Measurements from ENCODE around the gene RNF167.

The RNF167 gene

DNA sequence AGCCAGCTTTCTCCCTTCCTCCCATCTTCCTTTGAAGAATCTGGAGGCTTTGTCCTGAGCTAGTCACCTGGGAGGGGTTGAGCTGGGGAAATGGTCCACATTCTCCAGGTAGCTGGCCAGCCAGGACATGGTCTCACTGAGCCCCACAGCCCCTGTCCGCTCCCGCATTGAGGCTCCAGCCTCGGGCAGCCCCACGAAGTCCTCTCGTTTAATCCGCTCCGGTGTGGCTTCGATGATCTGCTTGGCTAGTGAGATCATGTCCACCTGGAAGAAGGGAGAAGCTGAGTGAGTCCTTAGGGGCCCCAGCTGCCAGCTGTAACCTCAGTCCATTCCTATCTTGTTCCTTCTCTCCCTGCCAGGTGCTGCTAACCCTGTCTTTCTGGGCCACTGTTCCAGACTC is 30.2 kb downstream of the RNF167 start:
- peaks cover 64% of the 10 kb centered on the region for H3K36me3 ChIP-seq
- H3K27me3 ChIP-seq: no peaks in the 10 kb centered on the region
- H3K9me3 ChIP-seq: no peaks in the 10 kb centered on the region
- H3K4me3 ChIP-seq (ENCODE audit: low read depth in 1 of 2, low read length in 1 of 2): no peak overlapping the region
- TF ChIP-seq, protein P1, sequence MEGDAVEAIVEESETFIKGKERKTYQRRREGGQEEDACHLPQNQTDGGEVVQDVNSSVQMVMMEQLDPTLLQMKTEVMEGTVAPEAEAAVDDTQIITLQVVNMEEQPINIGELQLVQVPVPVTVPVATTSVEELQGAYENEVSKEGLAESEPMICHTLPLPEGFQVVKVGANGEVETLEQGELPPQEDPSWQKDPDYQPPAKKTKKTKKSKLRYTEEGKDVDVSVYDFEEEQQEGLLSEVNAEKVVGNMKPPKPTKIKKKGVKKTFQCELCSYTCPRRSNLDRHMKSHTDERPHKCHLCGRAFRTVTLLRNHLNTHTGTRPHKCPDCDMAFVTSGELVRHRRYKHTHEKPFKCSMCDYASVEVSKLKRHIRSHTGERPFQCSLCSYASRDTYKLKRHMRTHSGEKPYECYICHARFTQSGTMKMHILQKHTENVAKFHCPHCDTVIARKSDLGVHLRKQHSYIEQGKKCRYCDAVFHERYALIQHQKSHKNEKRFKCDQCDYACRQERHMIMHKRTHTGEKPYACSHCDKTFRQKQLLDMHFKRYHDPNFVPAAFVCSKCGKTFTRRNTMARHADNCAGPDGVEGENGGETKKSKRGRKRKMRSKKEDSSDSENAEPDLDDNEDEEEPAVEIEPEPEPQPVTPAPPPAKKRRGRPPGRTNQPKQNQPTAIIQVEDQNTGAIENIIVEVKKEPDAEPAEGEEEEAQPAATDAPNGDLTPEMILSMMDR (IDR thresholded peaks at IDR 0.05): no peak
- H3K27ac ChIP-seq: peak overlapping the region; percentile 98
- peaks cover 54 to 56% of the 10 kb centered on the region in 2 experiments for H3K4me1 ChIP-seq (ENCODE audit: control insufficient read depth in 1 of 2, insufficient read depth in 1 of 2, low read depth in 1 of 2, low read length in 1 of 2)

DNA sequence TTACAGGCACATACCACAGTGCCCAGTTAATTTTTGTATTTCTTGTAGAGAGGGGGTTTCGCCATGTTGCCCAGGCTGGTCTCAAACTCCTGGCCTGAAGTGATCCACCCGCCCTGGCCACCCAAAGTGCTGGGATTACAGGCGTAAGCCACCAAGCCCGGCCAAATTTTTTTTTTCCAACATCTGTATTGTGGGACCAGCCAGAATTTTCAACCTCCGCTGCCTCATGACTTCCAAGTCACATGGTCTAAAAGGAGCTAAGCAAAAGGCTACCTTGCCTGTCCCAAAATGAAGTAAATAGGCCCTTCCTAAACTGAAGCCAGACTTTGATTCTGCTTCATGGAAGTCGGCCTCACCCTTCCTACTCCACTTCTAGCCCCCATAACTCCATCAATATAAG is 31.8 kb downstream of the RNF167 start:
- Histone ChIP-seq H3K4me3 (ENCODE audit: low read depth in 1 of 2, low read length in 1 of 2) (no peak overlapping the region), H3K36me3 (peaks cover 75% of the 10 kb centered on the region), H3K27ac (peak overlapping the region; percentile 81), H3K4me1 (ENCODE audit: control insufficient read depth in 1 of 2, insufficient read depth in 1 of 2, low read depth in 1 of 2, low read length in 1 of 2) (peaks cover 39 to 42% of the 10 kb centered on the region in 2 experiments), H3K9me3 (no peaks in the 10 kb centered on the region), H3K27me3 (no peaks in the 10 kb centered on the region)
- TF ChIP-seq, protein P1 (IDR thresholded peaks at IDR 0.05): no peak

DNA sequence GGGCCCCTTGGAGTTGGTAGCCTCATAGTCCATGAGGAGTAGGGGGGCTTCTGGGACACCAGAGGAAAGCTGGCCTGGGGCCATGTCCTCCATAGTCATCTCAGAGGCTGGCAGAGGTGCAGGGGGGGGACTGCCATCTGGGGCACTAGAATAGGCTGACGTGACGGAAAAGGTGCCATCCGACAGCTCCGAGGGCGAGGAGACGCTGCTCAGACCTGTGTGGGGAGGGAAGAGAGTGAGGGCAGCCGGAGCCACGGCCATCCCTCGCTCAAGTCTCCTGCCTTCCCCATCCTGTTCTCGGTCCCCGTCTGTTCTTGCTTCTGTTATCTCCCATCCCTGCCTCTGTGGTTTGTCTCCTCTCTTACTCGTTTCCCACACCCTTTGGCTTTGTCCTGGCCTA is 32.3 kb downstream of the RNF167 start:
- TF ChIP-seq, protein P1 (IDR thresholded peaks at IDR 0.05): no peak
- H3K36me3 ChIP-seq: peaks cover 80% of the 10 kb centered on the region
- H3K27me3 ChIP-seq: no peaks in the 10 kb centered on the region
- no peaks in the 10 kb centered on the region for H3K9me3 ChIP-seq
- peak overlapping the region; percentile 81 for H3K27ac ChIP-seq
- peaks cover 37 to 40% of the 10 kb centered on the region in 2 experiments for H3K4me1 ChIP-seq (ENCODE audit: control insufficient read depth in 1 of 2, insufficient read depth in 1 of 2, low read depth in 1 of 2, low read length in 1 of 2)
- H3K4me3 ChIP-seq (ENCODE audit: low read depth in 1 of 2, low read length in 1 of 2): no peak overlapping the region

DNA sequence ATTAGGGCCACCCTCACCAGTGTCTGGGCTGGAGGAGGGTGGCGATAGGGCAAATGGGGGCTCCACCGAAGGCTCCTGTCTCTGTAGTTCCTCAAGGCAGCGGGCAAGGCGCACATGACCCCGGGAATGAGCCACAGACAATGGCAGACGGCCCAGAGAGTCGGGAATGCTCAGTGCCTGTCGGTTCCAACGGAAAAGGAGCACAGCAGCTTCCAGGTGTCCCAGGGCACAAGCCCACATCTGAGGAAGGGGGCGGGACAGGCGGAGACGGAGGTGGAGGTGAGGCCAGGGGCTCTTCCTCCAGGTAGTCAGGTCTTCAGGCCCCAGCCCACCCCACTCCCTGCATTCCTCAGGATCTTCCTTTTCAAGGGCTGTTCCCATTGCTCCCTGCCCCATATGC is 32.7 kb downstream of the RNF167 start:
- no peaks in the 10 kb centered on the region for H3K27me3 ChIP-seq
- peaks cover 40 to 43% of the 10 kb centered on the region in 2 experiments for H3K4me1 ChIP-seq (ENCODE audit: control insufficient read depth in 1 of 2, insufficient read depth in 1 of 2, low read depth in 1 of 2, low read length in 1 of 2)
- TF ChIP-seq, protein P1 (IDR thresholded peaks at IDR 0.05): no peak
- H3K4me3 ChIP-seq (ENCODE audit: low read depth in 1 of 2, low read length in 1 of 2): peak overlapping the region in 1 of 2 experiments; percentile 47
- no peaks in the 10 kb centered on the region for H3K9me3 ChIP-seq
- peaks cover 84% of the 10 kb centered on the region for H3K36me3 ChIP-seq
- H3K27ac ChIP-seq: peak overlapping the region; percentile 81

DNA sequence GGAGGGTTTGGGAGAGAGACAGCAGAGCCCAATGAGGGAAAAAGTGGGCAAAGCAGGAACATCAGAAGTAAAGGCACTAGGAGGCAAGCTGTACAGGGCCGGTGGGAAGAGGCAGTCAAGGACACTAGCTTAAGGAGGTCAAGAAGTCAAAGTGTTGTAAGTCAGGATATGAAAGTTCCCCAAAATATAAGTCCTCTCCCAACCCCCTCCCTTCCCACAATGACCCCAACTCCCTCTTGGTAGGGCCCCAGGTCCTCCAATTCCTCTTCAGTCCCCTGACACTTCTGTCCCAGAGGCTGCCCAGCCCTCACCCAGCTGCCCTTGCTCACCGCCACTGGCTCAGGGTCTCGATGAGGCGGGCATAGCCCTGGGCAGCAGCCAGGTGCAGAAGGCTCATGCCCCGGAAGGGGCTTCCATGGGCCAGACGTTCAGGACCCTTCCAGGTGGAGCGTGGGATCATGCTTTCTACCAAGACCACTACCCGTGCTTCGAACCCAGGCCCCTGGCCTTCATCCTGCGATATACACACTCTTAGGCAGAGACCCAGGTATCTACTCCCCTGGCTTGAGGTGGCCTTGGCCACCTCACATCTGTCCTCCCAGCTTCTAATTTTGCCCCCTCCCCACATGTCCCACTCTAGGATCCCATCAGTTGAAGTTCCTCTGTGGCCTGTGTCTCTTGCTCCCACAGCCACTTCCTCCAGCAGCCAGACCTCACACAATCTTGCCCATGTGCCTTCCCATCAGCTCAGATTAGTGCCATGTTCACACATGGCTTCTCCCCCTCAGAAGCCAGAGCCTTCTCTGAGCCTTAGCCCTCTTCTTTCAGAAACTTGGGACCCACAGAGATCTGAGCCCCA is 33.4 kb downstream of the RNF167 start:
- Histone ChIP-seq H3K4me3 (ENCODE audit: low read depth in 1 of 2, low read length in 1 of 2) (peak overlapping the region in 1 of 2 experiments; percentile 47), H3K27me3 (no peaks in the 10 kb centered on the region), H3K4me1 (ENCODE audit: control insufficient read depth in 1 of 2, insufficient read depth in 1 of 2, low read depth in 1 of 2, low read length in 1 of 2) (peaks cover 40 to 43% of the 10 kb centered on the region in 2 experiments), H3K27ac (peak overlapping the region; percentile 81), H3K36me3 (peaks cover 89% of the 10 kb centered on the region), H3K9me3 (no peaks in the 10 kb centered on the region)
- TF ChIP-seq, protein P1 (IDR thresholded peaks at IDR 0.05): no peak

Measured in neutrophil (primary cell).